GM19193 (cell line): Measurements from ENCODE around the gene B9D2.
A peak's percentile ranks its signal among the peaks of the same experiment; 100 is the strongest.

Experiments
- POLR2A ChIP-seq: IDR thresholded peaks from 4 replicates; pipeline ENCODE4 v1.6.1; 2011; ENCODE audit not compliant: insufficient read depth, insufficient read length; ENCODE audit errors: extremely low read depth

The B9D2 gene

DNA sequence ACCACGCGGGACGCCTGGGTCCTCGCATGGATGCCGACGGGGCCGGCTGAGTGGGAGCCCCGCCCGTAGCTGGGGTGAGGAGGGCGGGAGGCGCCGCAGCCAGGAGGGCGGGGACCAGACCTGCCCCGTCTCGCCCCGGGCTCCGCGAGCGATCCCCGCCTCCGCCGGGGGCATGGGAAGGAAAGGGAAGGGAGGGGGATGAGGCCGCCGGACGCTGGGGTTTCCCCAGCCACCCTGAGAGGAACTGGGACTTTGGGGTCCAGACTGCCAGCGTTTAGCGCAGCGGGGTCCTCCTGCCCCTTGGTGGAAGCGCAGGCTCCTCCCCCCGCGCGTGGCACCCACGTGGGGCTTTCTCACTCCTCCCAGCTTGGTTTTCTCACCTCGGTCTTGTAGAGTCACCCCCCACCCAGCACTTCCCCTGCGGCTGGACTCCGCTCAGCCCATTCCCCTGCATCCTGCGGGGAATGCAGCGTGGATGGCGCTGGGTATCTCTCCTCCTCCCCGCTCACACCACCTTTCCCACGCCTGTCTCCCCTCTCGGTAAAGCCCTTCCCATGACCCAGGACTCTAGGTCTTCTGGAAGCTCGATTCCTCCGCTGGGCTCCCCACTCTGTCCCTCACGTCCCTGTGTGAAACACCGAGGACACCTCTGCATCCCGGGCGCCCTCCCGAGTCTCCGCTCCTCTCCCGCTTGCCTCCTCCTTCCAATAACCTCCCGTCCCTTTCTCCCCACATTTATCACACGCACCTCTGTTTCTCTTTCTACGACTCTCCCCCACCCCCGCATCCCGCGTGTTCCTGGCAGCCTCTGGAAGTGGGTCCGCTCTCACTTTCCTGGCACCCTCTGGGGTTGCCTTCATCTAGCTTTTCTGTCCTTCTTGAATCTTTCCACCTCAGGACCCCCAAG, 12.4 kb downstream of the B9D2 start:
- TF ChIP-seq POLR2A: peak; percentile 70

DNA sequence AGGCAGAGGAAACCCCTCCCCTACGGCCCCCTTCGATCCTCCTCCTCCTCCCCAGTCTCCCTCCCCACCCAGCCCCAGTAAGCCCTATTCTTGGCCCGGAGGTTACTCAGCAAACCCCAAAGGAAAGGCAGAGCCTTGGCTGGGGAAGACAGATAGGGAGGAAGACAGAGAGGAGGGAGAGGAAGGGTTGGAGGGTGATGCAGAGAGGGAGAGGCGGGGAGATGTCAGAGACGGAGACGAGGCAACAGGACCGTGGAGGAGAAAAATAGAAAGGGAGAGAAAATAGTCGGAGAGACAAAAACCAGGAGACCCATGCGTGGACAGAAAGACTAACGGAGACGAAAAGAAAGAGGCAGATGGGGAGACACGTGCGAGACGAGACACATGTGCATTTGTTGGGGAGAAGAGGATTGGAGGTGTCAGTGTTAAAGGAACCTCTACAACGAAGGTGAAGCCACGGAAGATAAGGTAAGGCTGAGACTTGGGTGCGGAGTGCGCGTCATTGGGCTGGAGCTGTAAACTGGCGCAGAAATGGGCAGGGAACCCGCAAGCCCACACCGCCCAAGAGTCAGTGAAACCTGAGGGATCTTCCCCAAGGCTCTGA, 13.1 kb downstream of the B9D2 start:
- no peak for TF ChIP-seq POLR2A

DNA sequence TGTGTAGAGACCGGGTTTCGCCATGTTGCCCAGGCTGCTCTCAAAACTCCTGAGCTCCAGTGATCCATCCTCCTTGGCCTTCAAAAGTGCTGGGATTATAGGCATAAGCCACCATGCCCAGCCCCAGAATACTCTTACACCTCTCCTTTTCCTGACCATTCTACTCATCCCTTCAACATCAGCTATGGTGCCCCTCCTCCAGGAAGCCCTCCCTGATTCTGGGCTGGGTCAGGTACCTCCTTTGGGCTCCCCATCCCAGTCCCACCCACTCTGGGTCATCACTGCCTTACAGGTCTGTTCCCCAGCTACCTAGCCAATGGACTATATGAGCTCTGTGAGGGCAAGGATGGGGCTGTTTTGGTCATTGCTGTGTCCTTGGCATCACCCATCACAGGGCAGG, 19.8 kb downstream of the B9D2 start:
- no peak for TF ChIP-seq POLR2A

DNA sequence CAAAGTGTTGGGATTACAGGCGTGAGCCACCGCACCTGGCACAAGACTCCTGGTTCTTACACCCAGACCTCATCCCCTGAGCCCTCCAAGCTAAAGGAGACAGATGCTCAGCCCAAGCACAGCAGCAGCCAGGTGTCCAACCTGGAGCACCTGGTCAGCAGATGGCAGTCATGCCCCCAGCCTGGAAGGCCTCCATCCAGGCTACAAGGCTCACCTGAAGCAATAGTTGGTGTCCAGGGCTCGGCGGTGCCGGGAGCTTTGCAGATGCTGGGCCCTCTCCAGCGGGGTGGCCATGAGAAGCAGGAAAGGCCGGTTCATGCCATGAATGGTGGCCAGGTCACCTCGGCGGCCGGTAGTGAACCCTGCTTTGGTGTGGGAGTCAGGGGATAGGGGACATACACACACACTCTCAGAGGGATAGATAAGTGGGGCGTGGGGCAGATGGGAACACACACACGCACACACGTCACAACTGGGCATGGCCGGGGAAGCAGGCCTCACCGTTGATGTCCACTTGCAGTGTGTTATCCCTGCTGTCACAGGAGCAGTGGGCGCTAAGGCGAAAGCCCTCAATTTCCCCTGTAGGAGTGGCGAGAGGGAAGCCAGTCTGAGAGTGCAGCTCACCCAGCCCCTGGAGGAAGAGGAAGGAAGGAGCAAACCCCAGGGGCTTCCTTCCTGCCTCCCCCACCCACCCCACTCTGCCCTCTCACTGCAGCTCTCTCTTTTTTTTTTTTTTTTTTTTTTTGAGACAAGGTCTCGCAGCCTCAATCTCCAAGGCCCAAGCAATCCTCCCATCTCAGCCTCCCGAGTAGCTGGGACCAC, 22.1 kb downstream of the B9D2 start:
- no peak for TF ChIP-seq POLR2A

DNA sequence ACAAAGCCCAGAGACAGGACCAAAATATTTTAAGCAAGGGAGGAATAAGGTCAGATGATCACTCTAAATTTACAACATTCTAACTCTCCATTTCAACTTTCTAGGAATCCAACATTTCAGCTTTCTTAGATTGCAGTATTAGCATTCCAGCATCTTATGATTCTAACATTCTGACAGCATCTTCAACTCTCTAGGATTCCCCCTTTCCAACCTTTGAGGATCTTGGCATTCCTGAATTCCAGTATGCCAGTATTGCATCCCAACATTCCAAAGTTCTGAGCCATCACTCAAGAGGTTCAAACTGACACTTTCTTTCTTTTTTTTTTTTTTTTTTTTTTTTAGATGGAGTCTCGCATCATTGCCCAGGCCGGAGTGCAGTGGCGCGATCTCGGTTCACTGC, 24.0 kb downstream of the B9D2 start:
- no peak for TF ChIP-seq POLR2A

DNA sequence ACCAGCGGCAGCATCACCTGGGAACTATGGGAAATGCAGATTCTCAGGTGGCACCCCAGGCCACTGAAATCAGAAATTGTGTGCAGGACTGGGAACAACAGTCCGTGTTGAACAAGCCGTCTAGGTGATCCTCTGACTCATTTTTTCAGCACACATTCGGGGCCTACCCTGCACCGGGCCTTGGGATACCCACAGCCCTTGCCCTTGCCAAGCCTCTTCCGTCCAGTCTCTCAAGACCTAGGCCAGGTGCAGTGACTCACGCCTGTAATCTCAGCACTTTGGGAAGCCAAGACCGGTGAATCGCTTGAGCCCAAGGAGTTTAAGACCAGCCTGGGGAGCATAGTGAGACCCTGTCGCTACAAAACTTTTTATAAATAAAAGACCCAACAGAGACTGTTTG, 28.5 kb downstream of the B9D2 start:
- no peak for TF ChIP-seq POLR2A

DNA sequence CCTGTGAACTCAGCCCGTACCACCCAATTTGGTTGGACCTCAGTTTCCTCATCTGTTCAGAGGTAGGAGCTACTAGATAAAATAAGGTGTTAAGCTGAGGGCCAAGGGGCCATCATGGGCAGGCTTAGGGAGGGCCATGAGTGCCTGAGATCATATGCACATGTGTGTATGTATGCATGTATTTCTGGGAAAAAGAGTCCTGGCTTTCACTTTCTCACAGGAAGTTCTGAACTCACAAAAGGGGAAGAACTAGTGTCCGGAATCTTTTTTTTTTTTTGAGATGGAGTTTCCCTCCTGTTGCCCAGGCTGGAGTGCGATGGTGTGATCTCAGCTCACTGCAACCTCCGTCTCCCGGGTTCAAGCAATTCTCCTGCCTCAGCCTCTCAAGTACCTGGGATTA, 29.2 kb downstream of the B9D2 start:
- no peak for TF ChIP-seq POLR2A

DNA sequence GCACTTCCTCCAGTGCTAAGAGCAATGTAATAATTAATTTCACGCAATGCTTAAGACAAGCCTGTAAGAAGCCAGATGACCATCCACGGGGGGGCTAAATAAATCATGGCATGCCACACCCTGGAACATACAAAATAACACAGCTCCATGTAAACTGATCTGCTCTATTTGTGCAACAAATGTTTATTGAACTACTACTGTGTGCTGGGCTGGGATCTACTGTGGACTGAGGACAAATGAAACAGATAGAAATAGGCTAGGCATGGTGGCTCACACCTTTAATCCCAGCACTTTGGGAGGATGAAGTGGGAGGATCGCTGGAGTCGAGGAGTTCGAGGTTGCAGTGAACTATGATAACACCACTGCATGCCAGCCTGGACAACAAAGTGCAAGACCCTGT, 31.5 kb downstream of the B9D2 start:
- no peak for TF ChIP-seq POLR2A

DNA sequence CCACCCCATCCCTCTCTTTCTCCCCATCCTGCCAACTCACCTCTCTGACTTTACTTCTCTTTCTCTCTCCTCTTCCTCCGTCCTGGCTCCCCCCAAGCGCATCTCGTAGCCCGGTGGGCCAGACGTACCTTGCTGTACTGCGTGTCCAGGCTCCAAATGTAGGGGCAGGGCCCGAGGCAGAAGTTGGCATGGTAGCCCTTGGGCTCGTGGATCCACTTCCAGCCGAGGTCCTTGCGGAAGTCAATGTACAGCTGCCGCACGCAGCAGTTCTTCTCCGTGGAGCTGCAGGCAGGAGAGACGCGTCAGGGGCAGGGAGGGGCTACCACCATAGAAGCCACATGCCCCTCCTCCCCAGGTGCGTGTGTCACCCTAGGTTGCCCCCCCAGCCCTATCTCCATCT, 31.9 kb downstream of the B9D2 start:
- TF ChIP-seq POLR2A: no peak

DNA sequence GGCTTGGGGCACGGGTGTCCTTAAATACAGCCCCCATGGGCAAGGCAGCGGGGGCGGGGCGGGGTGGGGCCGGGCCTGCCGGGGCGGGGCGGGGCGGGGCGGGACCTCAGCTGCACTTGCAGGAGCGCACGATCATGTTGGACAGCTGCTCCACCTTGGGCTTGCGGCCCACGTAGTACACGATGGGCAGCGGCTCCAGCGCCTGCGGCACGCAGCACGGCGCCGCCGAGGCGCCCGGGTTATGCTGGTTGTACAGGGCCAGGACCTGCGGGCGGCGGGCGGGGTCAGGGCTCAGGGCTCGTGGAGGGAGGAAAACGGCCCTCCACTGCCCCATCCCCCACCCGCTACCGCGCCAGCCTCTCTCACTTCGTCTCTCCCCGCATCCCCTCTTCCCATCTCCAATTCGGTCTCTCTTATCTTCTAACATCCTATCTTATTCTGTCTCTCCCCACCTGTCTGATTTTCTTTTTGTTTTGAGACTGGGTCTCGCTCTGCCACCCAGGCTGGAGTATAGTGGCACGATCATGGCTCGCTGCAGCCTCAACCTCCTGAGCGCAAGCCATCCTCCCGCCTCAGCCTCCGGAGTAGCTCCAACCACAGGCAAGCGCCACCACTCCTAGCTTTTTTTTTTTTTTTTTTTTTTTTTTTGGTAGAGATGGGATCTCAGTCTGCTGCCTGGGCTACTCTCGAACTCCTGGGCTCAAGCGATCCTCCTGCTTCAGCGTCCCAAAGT, 32.8 kb downstream of the B9D2 start:
- TF ChIP-seq POLR2A: no peak

DNA sequence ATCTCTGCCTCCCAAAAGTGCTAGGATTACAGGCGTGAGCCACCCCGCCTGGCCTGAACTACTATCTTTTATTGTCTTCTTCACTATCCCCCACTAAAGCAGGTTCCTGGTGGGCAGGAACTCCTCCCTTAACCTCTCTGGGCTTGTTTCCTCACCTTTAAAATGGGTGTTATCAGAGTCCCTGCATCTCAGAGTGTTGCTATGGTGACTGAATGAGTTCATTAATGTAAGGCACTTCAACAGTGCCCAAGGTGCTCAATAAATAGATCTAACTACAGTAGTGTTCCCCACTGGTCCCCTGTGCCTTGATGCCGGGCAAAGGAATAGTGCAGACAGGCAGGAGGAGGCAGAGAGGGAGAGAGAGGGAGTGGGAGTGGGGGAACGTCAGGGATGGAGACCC, 33.5 kb downstream of the B9D2 start:
- no peak for TF ChIP-seq POLR2A

DNA sequence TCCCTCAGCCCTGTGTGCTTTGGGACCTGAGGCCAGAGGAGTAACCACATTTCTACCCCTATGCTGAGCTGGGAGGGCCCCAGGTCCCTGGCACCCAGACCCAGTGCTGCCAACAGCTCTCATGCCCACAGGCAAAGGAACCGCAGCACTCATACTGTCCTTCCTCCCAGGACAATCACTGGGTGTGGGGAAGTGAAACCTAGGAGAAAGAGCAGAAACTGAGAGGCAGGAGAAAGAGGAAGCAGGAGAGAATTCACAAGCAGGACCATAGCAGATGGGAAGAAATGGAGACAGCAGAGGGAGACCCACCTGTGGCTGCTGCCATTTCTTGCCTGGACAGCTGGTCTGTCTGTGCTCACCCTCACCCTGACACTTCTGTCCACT, 35.1 kb downstream of the B9D2 start:
- no peak for TF ChIP-seq POLR2A

DNA sequence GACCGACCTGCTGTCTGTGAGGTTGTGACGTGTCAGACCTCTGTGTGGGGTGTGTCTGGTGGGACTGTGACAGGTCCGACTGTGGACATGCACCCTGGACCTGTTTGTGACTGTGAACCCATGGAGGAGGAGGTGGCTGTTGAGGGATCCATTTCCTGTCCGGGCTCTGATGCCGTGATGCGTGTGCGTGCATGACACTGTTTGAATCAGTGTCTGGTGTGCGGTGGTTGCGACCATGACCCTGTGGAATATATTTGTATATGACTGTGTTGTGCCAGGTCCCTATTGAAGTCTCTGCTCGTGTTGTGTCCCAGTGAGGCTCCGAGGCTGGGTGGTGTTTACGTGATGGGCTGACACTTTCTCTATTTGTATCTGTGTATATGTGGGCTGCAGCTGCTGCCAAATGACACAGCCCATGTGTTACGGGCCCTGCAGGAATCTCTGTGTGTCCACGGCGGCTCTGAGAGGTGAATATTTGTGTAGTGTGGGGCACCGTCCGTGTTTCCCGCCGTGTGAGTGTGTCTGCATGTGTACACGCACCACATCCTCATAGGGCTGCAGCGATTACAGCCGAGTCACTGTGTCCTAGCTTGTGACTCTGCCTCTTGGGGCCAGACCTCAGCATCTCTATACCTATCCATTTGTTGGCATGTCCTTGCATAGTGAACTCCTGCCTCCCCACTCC, 35.6 kb downstream of the B9D2 start:
- TF ChIP-seq POLR2A: no peak

DNA sequence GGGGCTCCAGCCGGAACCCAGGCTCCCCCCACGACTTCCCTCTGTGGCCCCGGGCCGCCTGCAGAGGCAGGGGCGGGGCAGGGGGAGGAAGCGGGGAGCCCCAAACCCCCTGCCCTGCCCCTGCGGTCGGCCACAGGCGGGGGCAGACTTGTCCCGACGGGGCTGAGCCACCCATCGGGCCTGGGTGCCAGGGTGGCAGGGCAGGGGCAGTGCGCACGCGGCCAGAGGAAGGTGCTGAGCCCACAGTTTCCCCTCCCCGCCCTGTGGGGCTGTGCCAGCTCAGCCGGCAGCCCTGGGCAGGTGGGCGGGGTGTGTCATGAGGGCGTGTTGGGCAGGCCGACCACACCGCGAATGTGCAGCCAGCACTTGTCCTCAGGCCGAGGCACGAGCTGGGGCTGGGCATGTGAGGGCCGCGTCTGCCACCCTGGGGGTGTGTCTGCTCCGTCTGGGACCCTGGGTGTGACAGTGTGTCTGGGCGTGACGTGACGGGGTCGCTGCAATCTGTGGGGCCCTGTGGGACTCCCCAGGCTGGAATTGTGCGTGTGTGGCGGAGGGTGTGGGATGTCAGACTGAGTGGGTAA, 36.3 kb downstream of the B9D2 start:
- TF ChIP-seq POLR2A: peak; percentile 54
